Kidney epithelial cell (primary cell): ENCODE results near the gene PID1. TPM values are rescaled to one million over a fixed set of nuclear protein-coding genes. Genes with fewer than 3 reads are reported as not detected.

Experiments
- DNase-seq: peaks from one replicate; pipeline ENCODE4 v3.0.0-alpha.2; 2010; ENCODE audit warnings: low read depth
- H3K27me3 ChIP-seq: 2 replicates; pipeline ENCODE4 v1.6.0; 2011; ENCODE audit warnings: low read length; ENCODE audit not compliant: control insufficient read depth, insufficient read depth
- H3K36me3 ChIP-seq: 2 replicates; pipeline ENCODE4 v1.5.1; 2011; ENCODE audit warnings: low read length; ENCODE audit not compliant: control insufficient read depth, insufficient read depth
- H3K4me3 ChIP-seq: 2 replicates; pipeline ENCODE4 v1.5.1; 2011; ENCODE audit warnings: low read depth, mild to moderate bottlenecking, control low read depth, low read length
- total RNA-seq: library from RNA; depleted of rRNA; stranded (reverse); fragments of >200 nt; gene quantifications from 2 replicates; pipeline ENCODE4 v1.2.3, GENCODE V29; 2015
- TF ChIP-seq, protein P1 (sequence below): IDR thresholded peaks from 2 replicates; pipeline ENCODE4 v1.5.1; 2011; ENCODE audit warnings: mild to moderate bottlenecking, moderate library complexity, low read length, control low read depth, inconsistent platforms; ENCODE audit not compliant: insufficient read depth, poor library complexity, severe bottlenecking

The PID1 gene
- total RNA-seq, 1 donor from 2014 or later, result 0.21 TPM

DNA sequence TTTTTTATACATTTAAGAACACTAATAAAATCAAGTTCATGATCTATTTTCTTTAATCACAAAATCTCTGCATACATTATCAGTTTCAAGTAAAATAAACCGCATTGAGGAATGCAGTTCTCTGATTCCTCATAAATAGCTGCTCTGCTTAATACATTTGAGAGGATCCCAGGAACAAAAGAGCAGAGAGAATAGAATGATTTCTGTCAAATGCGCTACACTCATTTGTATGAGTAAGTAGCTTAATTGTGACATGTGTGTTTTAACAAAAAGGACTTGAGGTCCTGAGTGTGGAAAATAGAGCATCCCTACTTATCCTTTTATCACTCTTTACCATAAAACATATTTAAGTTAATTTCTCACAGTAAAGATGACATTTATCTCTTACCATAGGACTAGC, 134.0 kb downstream of the PID1 start:
- no peak for DNase-seq
- TF ChIP-seq, protein P1, sequence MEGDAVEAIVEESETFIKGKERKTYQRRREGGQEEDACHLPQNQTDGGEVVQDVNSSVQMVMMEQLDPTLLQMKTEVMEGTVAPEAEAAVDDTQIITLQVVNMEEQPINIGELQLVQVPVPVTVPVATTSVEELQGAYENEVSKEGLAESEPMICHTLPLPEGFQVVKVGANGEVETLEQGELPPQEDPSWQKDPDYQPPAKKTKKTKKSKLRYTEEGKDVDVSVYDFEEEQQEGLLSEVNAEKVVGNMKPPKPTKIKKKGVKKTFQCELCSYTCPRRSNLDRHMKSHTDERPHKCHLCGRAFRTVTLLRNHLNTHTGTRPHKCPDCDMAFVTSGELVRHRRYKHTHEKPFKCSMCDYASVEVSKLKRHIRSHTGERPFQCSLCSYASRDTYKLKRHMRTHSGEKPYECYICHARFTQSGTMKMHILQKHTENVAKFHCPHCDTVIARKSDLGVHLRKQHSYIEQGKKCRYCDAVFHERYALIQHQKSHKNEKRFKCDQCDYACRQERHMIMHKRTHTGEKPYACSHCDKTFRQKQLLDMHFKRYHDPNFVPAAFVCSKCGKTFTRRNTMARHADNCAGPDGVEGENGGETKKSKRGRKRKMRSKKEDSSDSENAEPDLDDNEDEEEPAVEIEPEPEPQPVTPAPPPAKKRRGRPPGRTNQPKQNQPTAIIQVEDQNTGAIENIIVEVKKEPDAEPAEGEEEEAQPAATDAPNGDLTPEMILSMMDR, result no peak
- no peaks in the 10 kb centered on the region for H3K27me3 ChIP-seq
- no peaks in the 10 kb centered on the region for H3K36me3 ChIP-seq
- no peak overlapping the region for H3K4me3 ChIP-seq

GRCh38 chr2:229133155-229133772, 137.8 kb downstream of the PID1 start:
- no peaks in the 10 kb centered on the region for H3K36me3 ChIP-seq
- DNase-seq, result no peak
- H3K4me3 ChIP-seq, result no peak overlapping the region
- H3K27me3 ChIP-seq, result no peaks in the 10 kb centered on the region
- TF ChIP-seq, protein P1, result peak; percentile 50

GRCh38 chr2:229132236-229132635, 138.9 kb downstream of the PID1 start:
- H3K36me3 ChIP-seq, result no peaks in the 10 kb centered on the region
- TF ChIP-seq, protein P1, result no peak
- H3K4me3 ChIP-seq, result no peak overlapping the region
- H3K27me3 ChIP-seq, result no peaks in the 10 kb centered on the region
- no peak for DNase-seq

GRCh38 chr2:229130522-229130921, 140.6 kb downstream of the PID1 start:
- TF ChIP-seq, protein P1, result no peak
- no peaks in the 10 kb centered on the region for H3K36me3 ChIP-seq
- DNase-seq, result no peak
- no peak overlapping the region for H3K4me3 ChIP-seq
- H3K27me3 ChIP-seq, result no peaks in the 10 kb centered on the region

GRCh38 chr2:229129738-229130371, 141.2 kb downstream of the PID1 start:
- no peaks in the 10 kb centered on the region for H3K36me3 ChIP-seq
- no peak overlapping the region for H3K4me3 ChIP-seq
- no peaks in the 10 kb centered on the region for H3K27me3 ChIP-seq
- TF ChIP-seq, protein P1, result no peak
- no peak for DNase-seq

- Histone ChIP-seq H3K4me3 (no peak overlapping the region), H3K36me3 (no peaks in the 10 kb centered on the region), H3K27me3 (no peaks in the 10 kb centered on the region)
- no peak for DNase-seq
- TF ChIP-seq, protein P1, result no peak
These were observed 143.6 kb downstream of the PID1 start for GRCh38 chr2:229127471-229127870.
